ENCODE measurements around the gene LCP2.

- no peak for TF ChIP-seq CTCF (IDR thresholded peaks at IDR 0.05)
- no peak for TF ChIP-seq POLR2A (IDR thresholded peaks at IDR 0.05)
- no peak for TF ChIP-seq POLR2AphosphoS5 (IDR thresholded peaks at IDR 0.05; ENCODE audit: insufficient read depth in 1 of 2, low read depth in 1 of 2)
Observed at GRCh38 chr5:170223906-170224305, 73.7 kb downstream of the LCP2 start.
